Naive thymus-derived CD4-positive, alpha-beta T cell (primary cell): ENCODE data around the gene ZNG1B. TPM values are rescaled to one million over a fixed set of nuclear protein-coding genes. Genes with fewer than 3 reads are reported as not detected.
"Not testable (repeated sequence)": the region's sequence is repeated elsewhere in the genome, so short reads cannot be mapped to it uniquely, and the experiment has no call there.

ENCODE experiments used
- ATAC-seq: fragments of 150-1000 bp; cut with Tn5 transposase; 2 replicates; pipeline ENCODE4 v1.10.0; 2021; ENCODE audit warnings: mild to moderate bottlenecking, moderate library complexity
- CTCF ChIA-PET: fragments of 350-600 bp; sonication (Branson Sonifier 250); formaldehyde crosslinking; loops from one replicate; lab custom pipeline; 2021; ENCODE audit warnings: antibody characterized with exemption; lab: Charles Lee
- POLR2A ChIA-PET: fragments of 350-600 bp; sonication (Branson Sonifier 250); formaldehyde crosslinking; loops from one replicate; lab custom pipeline; 2021; ENCODE audit warnings: antibody characterized with exemption, inconsistent platforms; lab: Charles Lee
- DNase-seq, 9 donors: peaks; one replicate each; pipeline versions ENCODE4 v3.0.0 to v3.0.0-alpha.2; 2020 to 2022; ENCODE audit warnings: mixed read lengths in 1 of 9
- H3K27ac ChIP-seq: one replicate; pipeline ENCODE4 v1.7.0; 2013; ENCODE audit warnings: mild to moderate bottlenecking, low read depth, low read length, moderate library complexity
- H3K27me3 ChIP-seq, 2 donors: one replicate each; pipeline ENCODE4 v1.7.0; 2013; ENCODE audit warnings: low read length in 2 of 2, mild to moderate bottlenecking in 2 of 2, moderate library complexity in 2 of 2; ENCODE audit not compliant: control insufficient read depth in 2 of 2, insufficient read depth in 2 of 2
- H3K36me3 ChIP-seq, 3 experiments: 1 replicate in 2 of 3; 2 replicates in 1 of 3; pipeline ENCODE4 v1.7.0; 2013; ENCODE audit warnings: low read length in 3 of 3, mild to moderate bottlenecking in 3 of 3, moderate library complexity in 1 of 3; ENCODE audit not compliant: insufficient read depth in 3 of 3, control insufficient read depth in 2 of 3
- H3K4me1 ChIP-seq, 2 donors: one replicate each; pipeline ENCODE4 v1.7.0; 2013; ENCODE audit warnings: low read length in 2 of 2, mild to moderate bottlenecking in 2 of 2, moderate library complexity in 1 of 2; ENCODE audit not compliant: control insufficient read depth in 2 of 2, insufficient read depth in 2 of 2
- H3K4me3 ChIP-seq: 2 replicates; pipeline ENCODE4 v1.7.0; 2013; ENCODE audit warnings: mild to moderate bottlenecking, low read length
- H3K9me3 ChIP-seq, 3 experiments: 1 replicate in 2 of 3; 2 replicates in 1 of 3; pipeline ENCODE4 v1.7.0; 2013; ENCODE audit warnings: low read length in 3 of 3; ENCODE audit not compliant: control insufficient read depth in 2 of 3
- H3K27ac Mint-ChIP-seq, 9 donors: one replicate each; pipeline ENCODE4 v1.8.0; 2020 to 2022; ENCODE audit warnings: mixed read lengths in 9 of 9, mild to moderate bottlenecking in 8 of 9, moderate library complexity in 5 of 9, inconsistent platforms in 2 of 9
- H3K27me3 Mint-ChIP-seq, 5 donors: one replicate each; pipeline ENCODE4 v1.8.0; 2021 to 2022; ENCODE audit warnings: mixed read lengths in 5 of 5, mild to moderate bottlenecking in 1 of 5
- H3K36me3 Mint-ChIP-seq, 5 donors: one replicate each; pipeline ENCODE4 v1.8.0; 2020 to 2022; ENCODE audit warnings: mixed read lengths in 5 of 5, mild to moderate bottlenecking in 3 of 5, inconsistent platforms in 1 of 5
- H3K4me1 Mint-ChIP-seq, 7 donors: one replicate each; pipeline ENCODE4 v1.8.0; 2020 to 2022; ENCODE audit warnings: mixed read lengths in 7 of 7, mild to moderate bottlenecking in 3 of 7, inconsistent platforms in 1 of 7
- H3K4me3 Mint-ChIP-seq, 10 donors: one replicate each; pipeline ENCODE4 v1.8.0; 2020 to 2022; ENCODE audit warnings: mild to moderate bottlenecking in 10 of 10, mixed read lengths in 10 of 10, moderate library complexity in 6 of 10, inconsistent platforms in 2 of 10
- H3K9me3 Mint-ChIP-seq, 11 donors: one replicate each; pipeline ENCODE4 v1.8.0; 2020 to 2022; ENCODE audit warnings: mixed read lengths in 11 of 11, mild to moderate bottlenecking in 4 of 11, inconsistent platforms in 1 of 11, moderate library complexity in 1 of 11
- intact Hi-C, 2 donors: fragments of 100-400 bp; cut with micrococcal nuclease; formaldehyde crosslinking; loops; one replicate each; pipeline ENCODE4 v1.15.1; 2023
- polyA plus RNA-seq, 2 donors: library from polyadenylated mRNA; unstranded; fragments of 300-500 nt; fragmentation: Illumina TruSeq; gene quantifications; one replicate each; pipeline ENCODE4 v1.2.3, GENCODE V29; 2021
- total RNA-seq, 6 experiments: library from RNA in 5 of 6; stranded (reverse) in 5 of 6; gene quantifications; 1 replicate in 5 of 6; 2 replicates in 1 of 6; pipeline ENCODE4 v1.2.3 and lab custom pipeline; 2021 to 2026

ZNG1B gene
- total and polyA plus RNA-seq, 7 experiments from 2014 or later, result 21.5 to 44.7 (median 37.5) TPM

DNA sequence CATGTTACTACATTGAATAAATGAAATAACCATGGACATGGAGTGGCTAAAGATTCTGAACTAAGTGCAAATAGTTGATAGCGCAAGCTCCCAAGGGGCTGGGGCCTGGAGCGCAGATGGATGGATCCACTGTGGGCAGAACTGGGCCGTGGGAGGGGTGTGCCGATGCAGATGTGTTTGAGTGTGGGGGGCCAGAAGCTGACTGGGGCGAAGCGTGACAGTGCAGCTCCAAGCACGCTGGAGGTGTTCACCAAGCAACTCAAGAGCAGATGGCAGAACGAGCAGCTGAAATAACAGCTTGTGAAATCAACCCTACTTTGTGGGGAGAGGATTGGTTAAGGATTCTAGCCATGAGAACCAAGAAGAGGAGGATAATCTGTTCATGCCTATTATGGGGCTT, 78.0 kb downstream of the ZNG1B start:
- ATAC-seq, H3K9me3 ChIP-seq, CTCF ChIA-PET, intact Hi-C loops, H3K27ac Mint-ChIP-seq, H3K4me1 Mint-ChIP-seq, H3K36me3 ChIP-seq, H3K4me3 Mint-ChIP-seq, H3K27me3 Mint-ChIP-seq, H3K27ac ChIP-seq, H3K27me3 ChIP-seq, H3K9me3 Mint-ChIP-seq, H3K4me3 ChIP-seq, POLR2A ChIA-PET, H3K4me1 ChIP-seq, DNase-seq, H3K36me3 Mint-ChIP-seq: not testable (repeated sequence)

DNA sequence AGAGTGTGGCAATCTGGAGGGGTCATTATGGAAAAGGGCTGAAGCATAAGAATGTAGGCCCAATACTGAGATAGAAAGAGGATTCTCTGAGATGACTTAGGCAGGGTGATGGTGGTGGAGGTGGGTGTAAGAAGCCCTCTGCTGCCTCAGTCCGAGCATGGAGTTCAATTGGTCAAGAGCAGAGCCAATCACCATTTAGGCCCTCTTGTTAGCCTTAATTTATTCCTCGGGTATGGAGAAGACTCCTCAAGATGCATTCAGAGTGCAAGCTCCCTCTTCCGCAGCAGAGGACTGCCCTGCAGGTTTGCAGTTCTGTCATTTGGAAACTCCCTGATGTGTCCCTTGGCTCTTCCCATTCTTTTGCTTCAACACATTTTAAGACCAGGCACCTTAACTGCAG, 78.5 kb downstream of the ZNG1B start:
- CTCF ChIA-PET, H3K36me3 ChIP-seq, DNase-seq, H3K27me3 Mint-ChIP-seq, H3K4me3 Mint-ChIP-seq, H3K4me1 Mint-ChIP-seq, H3K27me3 ChIP-seq, intact Hi-C loops, ATAC-seq, POLR2A ChIA-PET, H3K27ac Mint-ChIP-seq, H3K9me3 ChIP-seq, H3K36me3 Mint-ChIP-seq, H3K9me3 Mint-ChIP-seq, H3K4me1 ChIP-seq, H3K4me3 ChIP-seq, H3K27ac ChIP-seq: not testable (repeated sequence)

DNA sequence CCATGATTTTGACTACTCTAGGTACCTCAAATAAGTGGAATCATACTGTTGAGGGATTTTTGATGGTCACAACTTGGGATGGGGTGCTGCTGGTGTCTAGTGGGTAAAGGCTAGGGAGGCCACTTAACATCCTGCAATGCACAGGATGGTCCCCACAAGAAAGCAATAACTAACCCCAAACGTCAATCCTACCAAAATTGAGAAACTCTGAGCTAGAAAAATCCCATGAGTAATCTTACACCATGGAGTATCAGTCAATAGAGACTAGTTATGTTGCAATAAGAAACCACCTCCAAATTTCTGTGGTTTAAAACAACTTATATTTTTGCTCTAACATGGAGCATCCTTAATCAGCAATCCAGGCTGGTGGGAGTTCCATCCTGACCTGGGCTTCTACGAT, 79.5 kb downstream of the ZNG1B start:
- CTCF ChIA-PET, H3K9me3 Mint-ChIP-seq, H3K9me3 ChIP-seq, H3K27ac Mint-ChIP-seq, H3K27me3 ChIP-seq, intact Hi-C loops, POLR2A ChIA-PET, ATAC-seq, H3K4me3 Mint-ChIP-seq, H3K27ac ChIP-seq, H3K4me1 ChIP-seq, H3K4me3 ChIP-seq, H3K27me3 Mint-ChIP-seq, H3K36me3 ChIP-seq, H3K36me3 Mint-ChIP-seq, DNase-seq, H3K4me1 Mint-ChIP-seq: not testable (repeated sequence)

DNA sequence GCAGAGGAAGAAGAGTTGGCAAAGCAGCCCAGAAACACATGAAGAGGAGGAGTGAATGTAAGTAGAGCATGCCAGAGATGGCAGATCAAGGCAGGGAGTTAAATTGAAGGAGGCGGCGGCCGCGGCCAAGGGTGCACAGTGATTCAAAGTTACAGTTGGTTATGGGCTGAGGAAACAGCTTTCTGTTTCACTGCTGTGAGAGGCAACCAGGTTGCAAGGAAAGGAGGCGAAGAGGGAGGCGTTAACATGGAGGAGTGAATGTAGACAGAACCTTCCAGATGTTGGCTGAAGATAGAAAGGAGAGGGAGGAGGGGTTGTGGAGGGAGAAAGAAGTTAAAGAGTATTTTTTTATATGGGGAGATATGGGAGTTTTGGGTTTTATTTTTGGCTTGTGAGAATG, 83.3 kb downstream of the ZNG1B start:
- H3K27me3 Mint-ChIP-seq, H3K4me3 Mint-ChIP-seq, H3K4me1 Mint-ChIP-seq, H3K9me3 Mint-ChIP-seq, CTCF ChIA-PET, POLR2A ChIA-PET, H3K36me3 Mint-ChIP-seq, H3K27ac Mint-ChIP-seq, H3K9me3 ChIP-seq, ATAC-seq, H3K4me3 ChIP-seq, H3K27ac ChIP-seq, H3K4me1 ChIP-seq, H3K36me3 ChIP-seq, intact Hi-C loops, H3K27me3 ChIP-seq, DNase-seq: not testable (repeated sequence)

DNA sequence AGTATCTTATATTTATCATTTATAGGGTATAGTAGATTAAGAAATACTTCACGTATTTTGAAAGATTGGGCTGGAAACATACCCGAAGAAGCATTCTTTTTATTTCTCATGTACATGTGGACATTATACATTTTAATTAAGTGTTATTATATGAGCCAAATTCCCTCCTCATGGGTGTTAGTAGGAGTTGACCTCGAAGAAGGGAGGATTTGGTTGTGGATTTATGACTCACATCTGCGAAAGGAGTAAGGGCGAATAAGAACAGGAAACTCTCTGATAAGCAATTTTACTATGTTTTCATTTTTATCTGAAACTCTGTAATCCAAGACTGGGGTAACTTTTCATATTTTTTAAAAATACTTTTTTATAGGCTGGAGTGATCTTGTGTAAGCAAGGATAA, 84.0 kb downstream of the ZNG1B start:
- H3K4me1 ChIP-seq, H3K27ac ChIP-seq, H3K27ac Mint-ChIP-seq, H3K36me3 Mint-ChIP-seq, H3K36me3 ChIP-seq, H3K27me3 ChIP-seq, POLR2A ChIA-PET, H3K27me3 Mint-ChIP-seq, H3K9me3 ChIP-seq, H3K9me3 Mint-ChIP-seq, CTCF ChIA-PET, DNase-seq, H3K4me3 Mint-ChIP-seq, H3K4me1 Mint-ChIP-seq, H3K4me3 ChIP-seq, ATAC-seq, intact Hi-C loops: not testable (repeated sequence)

DNA sequence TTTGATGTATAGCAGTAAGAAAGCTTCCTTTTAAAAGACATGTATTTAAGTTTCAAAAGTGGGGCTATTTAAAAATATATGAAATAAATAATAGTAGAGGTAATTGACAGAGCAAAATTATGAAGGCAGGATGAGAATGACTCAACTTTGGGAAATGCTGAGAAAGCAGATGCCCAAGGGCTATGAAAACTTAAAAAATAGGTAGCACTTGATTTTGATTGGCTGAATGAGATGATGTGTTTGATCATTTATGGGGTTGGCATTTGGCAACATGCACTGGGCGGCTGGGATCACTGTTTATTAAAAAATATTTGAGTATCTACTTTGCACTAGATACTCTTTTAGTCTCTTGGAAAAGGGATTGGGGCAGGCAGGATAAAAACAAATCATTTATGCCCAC, 87.5 kb downstream of the ZNG1B start:
- DNase-seq, H3K4me3 Mint-ChIP-seq, POLR2A ChIA-PET: not testable (repeated sequence)

DNA sequence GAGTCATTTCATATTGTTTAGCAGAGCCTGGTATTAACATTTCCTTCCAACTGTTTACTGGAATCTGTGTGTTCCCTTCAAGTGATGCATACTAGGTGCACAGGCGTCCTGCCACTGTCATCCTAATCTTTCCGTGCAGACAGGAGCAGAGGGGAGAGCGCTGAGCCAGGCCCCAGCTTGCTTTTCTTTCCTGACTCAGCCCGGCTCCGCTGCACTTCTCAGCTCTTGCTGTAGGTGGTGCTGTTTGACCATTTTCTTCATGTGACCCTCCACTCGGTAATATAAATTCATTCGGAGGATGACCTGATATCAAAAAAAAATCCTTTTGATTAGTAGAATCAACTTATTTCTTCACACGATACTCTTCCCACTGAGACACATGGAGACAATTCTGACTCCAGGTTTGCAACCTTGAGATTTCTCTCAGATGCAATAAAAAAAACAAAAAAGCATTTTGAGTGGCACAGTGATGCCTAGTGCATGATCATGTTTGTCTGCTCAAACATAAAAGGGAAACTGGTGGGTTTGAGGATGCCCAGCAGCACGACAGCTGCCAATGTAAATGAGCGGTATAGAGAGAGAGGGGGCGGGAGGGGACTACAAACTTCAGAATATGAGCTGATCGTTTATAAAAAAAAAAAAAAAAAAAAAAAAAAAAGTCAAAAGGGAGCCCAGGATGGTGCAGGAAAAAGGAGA, 90.0 kb downstream of the ZNG1B start:
- H3K4me1 ChIP-seq, H3K4me1 Mint-ChIP-seq, H3K36me3 Mint-ChIP-seq, intact Hi-C loops, POLR2A ChIA-PET, H3K27ac Mint-ChIP-seq, H3K4me3 ChIP-seq, H3K9me3 ChIP-seq, H3K27ac ChIP-seq, H3K9me3 Mint-ChIP-seq, H3K27me3 ChIP-seq, CTCF ChIA-PET, H3K36me3 ChIP-seq: not testable (repeated sequence)
- DNase-seq, result peak in 5 of 9 donors; percentile 26 to 49 (median 47)
- peak; percentile 93 for ATAC-seq
- Mint-ChIP-seq H3K4me3 (peak overlapping the region in 1 of 10 donors; percentile 14), H3K27me3 (peaks cover 0 to 16% (median 0%) of the 10 kb centered on the region in 5 donors)

More for the DNA sequence above, 87.5 kb downstream of the ZNG1B start:
- H3K36me3 ChIP-seq, H3K27ac ChIP-seq, CTCF ChIA-PET, H3K27me3 ChIP-seq, H3K4me3 ChIP-seq, H3K4me1 Mint-ChIP-seq, intact Hi-C loops, H3K9me3 ChIP-seq, H3K4me1 ChIP-seq, H3K9me3 Mint-ChIP-seq, H3K27ac Mint-ChIP-seq, H3K36me3 Mint-ChIP-seq, ATAC-seq: not testable (repeated sequence)
- peaks cover 0 to 11% (median 0%) of the 10 kb centered on the region in 5 donors for H3K27me3 Mint-ChIP-seq
